Measurements from ENCODE around the gene CLASP1. TPM values are rescaled to one million over a fixed set of nuclear protein-coding genes. Genes with fewer than 3 reads are reported as not detected.

Gene CLASP1
- total RNA-seq, 2 experiments from 2014 or later: 122 to 126 TPM

DNA sequence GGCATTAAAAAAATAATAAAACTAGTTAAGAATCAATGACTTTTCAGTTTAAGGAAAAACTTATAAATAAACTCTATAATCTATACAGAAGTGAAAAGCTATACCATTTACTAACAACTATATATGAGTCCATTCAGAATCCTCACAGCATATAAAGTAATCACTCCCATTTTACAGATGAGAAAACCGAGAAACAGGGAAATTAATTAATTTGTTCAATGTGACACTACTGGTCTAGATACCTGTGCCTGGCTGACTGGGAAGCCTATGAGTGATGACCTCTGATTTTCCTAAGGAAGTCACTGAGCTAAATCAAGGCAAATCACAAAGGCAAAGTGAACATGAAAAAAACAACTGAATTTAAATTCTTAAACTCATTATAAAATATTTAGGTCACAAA lies 218.0 kb downstream of the CLASP1 start:
- CTCF ChIA-PET: interaction anchor here (0.6 to 1.0 kb wide), 3 partner anchors 11 to 75 kb away, joined by 3 to 5 read pairs (median 3); no protein-coding TSS in a partner anchor
- no peaks in the 10 kb centered on the region for H3K27me3 Mint-ChIP-seq

DNA sequence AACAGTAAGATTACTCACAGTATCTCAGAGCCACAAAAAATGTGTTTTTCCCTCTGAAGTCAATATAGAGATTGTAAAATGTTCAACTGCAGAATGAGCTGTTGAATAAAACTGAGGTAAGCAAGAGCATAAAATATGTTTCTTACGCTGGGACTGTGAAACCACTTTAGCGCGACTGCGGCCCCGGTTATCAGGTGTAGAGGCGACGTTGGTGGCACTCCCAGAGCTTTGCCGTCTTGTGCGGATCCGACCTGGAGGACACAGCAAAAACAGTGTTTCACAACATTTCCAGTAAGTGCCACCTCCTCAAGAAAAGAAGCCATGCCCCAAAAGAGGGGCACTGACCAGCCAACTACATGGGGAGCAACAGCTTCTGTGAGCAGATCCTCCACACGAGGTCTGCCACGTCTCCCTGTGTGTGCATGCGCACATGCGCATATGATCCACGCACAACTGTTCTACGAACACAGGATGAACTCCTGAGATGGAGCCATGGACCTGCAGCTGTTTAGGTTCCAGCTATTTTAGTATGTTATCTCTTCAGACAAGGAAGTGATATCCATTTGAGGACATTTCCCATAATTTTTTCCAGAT lies 219.2 kb downstream of the CLASP1 start:
- Mint-ChIP-seq H3K4me3 (no peak overlapping the region), H3K36me3 (peaks cover 34% of the 10 kb centered on the region), H3K27ac (no peak overlapping the region), H3K27me3 (no peaks in the 10 kb centered on the region), H3K9me3 (no peaks in the 10 kb centered on the region), H3K4me1 (ENCODE audit: low read depth) (peaks cover 2% of the 10 kb centered on the region)
- DNase-seq: no peak
- intact Hi-C loops (cut with micrococcal nuclease): no loop called here
- ChIA-PET CTCF (no interaction called here), POLR2A (no interaction called here)

More for the DNA sequence above, 218.0 kb downstream of the CLASP1 start:
- Mint-ChIP-seq H3K4me1 (ENCODE audit: low read depth) (peaks cover 2% of the 10 kb centered on the region), H3K4me3 (no peak overlapping the region), H3K27ac (no peak overlapping the region), H3K9me3 (no peaks in the 10 kb centered on the region), H3K36me3 (peaks cover 32% of the 10 kb centered on the region)
- intact Hi-C loops (cut with micrococcal nuclease): no loop called here
- POLR2A ChIA-PET: no interaction called here
- DNase-seq: no peak

DNA sequence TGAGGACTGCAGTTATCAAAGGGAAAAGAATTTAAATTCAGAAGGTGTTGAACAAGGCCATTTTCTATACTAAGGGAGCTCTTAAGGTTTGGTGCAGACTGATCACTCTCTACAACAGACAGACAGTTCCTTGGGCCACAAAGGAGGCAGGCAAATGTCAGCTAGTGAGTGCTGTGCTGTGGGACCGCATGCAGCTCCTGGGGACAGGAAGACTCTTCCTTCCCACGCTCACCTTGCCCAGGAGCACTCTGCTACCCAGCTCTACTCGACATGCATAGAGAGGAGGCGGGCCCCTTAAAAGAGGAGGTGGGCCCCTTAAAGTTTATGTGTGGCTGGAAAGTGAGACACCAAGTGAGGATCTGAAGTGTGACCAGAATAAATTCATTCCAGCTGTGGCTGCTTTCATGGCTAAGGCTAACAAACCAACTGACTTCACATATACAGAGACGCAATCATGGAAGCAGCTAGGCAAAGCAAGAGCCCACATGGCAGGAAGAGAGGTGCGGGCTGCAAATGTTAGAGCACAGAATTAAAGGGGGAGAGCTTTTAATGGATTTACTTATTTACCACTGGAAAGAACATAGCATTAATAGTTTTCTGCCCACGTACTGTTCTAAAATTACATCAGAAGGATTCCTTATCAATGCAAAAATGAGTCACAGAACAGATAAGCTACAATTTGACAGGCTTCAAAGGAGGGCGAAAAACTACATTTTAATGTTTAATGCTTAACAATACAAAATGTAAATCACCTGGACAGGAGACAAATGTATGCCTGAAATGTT lies 220.0 kb downstream of the CLASP1 start:
- ChIA-PET POLR2A (no interaction called here), CTCF (no interaction called here)
- Mint-ChIP-seq H3K27ac (no peak overlapping the region), H3K9me3 (no peaks in the 10 kb centered on the region), H3K4me3 (no peak overlapping the region), H3K36me3 (peaks cover 34% of the 10 kb centered on the region), H3K27me3 (no peaks in the 10 kb centered on the region), H3K4me1 (ENCODE audit: low read depth) (peaks cover 2% of the 10 kb centered on the region)
- no peak for DNase-seq
- intact Hi-C loops (cut with micrococcal nuclease): no loop called here

DNA sequence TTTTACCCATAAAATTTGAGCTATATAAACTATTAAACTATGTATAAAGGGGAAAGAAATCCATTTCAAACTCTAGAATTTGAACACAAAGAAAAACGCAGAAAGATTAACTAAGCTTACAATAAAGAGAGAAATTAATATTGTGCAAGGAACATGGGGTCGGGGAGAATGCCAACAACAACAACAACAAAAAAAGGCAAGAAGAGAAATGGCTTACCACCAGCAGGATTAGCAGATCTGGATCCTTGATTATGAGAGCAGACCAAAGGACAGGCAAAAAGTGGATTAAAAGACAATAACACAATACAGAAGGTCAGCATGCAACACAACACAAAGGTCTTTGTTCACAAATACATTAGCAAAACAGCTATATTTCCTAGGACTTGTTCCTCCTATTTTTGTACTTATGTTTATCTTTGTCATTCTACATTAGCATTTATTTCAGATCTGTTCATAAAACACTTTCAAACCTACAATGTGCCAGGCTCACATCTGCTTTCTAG lies 222.0 kb downstream of the CLASP1 start:
- DNase-seq: no peak
- no peaks in the 10 kb centered on the region for H3K27me3 Mint-ChIP-seq
- peaks cover 2% of the 10 kb centered on the region for H3K4me1 Mint-ChIP-seq (ENCODE audit: low read depth)
- no peak overlapping the region for H3K27ac Mint-ChIP-seq
- H3K9me3 Mint-ChIP-seq: no peaks in the 10 kb centered on the region
- H3K36me3 Mint-ChIP-seq: peaks cover 38% of the 10 kb centered on the region
- intact Hi-C loops (cut with micrococcal nuclease): no loop called here
- POLR2A ChIA-PET: no interaction called here
- CTCF ChIA-PET: no interaction called here
- H3K4me3 Mint-ChIP-seq: no peak overlapping the region

DNA sequence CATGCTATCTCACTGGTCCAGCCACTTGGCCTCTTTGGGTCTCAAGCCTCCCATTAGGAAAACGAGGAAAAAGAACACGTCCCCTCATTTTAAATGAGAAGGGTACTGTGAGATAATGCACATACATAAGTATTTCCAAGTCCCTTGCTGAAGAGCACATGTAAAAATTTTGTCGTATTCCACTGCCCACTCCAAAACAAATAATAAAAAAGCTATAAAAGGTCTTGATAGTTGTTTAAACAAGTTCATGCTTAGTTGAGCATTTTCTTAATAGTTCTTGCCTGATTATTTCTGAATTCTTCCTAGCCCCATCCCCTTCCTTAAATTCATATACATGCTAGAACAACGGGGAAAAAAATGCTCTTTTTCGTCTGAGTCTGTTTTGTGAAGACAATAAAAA lies 228.8 kb downstream of the CLASP1 start:
- H3K27ac Mint-ChIP-seq: no peak overlapping the region
- POLR2A ChIA-PET: no interaction called here
- peaks cover 32% of the 10 kb centered on the region for H3K36me3 Mint-ChIP-seq
- H3K4me1 Mint-ChIP-seq (ENCODE audit: low read depth): no peaks in the 10 kb centered on the region
- CTCF ChIA-PET: interaction anchor here (0.6 to 0.9 kb wide), 2 partner anchors 10 to 175 kb away, joined by 3 to 5 read pairs; no protein-coding TSS in a partner anchor
- no peak for DNase-seq
- H3K27me3 Mint-ChIP-seq: no peaks in the 10 kb centered on the region
- H3K9me3 Mint-ChIP-seq: no peaks in the 10 kb centered on the region
- H3K4me3 Mint-ChIP-seq: no peak overlapping the region
- intact Hi-C loops (cut with micrococcal nuclease): no loop called here

DNA sequence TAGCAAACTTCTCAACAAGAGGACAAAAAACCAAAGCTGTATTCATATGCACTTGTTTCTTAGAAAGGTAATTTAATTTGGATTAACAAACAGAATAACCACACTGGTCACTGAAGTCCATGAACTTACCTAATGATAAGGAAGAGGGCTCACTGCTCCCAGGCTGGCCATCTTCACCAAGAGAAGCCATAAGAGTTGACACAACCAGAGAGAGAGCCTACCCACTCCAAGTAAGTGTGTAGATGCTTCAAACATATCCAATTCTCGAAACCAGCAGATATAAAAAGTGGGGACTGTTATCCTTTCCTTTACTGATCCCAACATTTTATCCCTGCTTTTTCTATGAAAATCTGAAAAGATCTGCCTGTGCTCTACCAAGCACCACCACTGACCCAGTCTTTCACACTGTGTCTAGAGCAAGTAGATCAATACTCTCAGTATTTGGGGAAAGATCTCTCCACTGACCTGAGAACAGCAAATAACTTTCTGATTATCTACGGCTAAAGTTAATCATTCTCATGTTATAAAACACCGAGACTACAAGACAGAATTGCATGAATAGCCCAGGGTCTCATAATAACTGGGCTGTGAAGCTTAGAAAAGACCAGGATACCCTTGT lies 230.1 kb downstream of the CLASP1 start:
- POLR2A ChIA-PET: no interaction called here
- intact Hi-C loops (cut with micrococcal nuclease): no loop called here

DNA sequence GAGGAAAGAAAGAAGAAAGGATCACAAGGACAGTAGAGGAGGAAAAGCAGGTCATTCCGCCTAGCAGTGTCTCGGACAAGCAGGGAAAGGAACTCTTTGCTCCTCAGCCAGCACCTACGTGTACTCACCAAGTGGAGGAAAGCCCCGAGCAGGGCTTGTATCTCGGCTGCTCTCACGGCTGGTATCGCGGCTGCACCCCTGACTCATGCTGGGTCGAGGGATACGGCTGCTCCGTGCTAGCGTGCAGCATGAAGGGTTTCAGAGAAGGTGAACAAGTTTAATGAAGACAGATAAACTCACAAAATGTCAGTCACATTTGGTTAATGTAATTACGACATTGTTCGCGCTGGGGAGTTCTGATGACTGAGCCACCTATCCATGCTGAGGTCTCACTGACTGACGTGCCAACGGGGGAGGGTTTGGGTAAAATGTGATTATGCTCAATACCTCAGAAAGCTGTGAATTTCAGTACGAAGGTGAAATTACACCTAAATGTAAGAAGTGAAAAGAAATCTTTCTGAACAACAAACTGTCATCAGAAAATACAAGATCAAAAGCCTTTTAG lies 230.7 kb downstream of the CLASP1 start:
- DNase-seq: no peak
- peaks cover 29% of the 10 kb centered on the region for H3K36me3 Mint-ChIP-seq
- CTCF ChIA-PET: no interaction called here
- H3K27ac Mint-ChIP-seq: no peak overlapping the region
- H3K4me3 Mint-ChIP-seq: no peak overlapping the region
- POLR2A ChIA-PET: no interaction called here
- H3K9me3 Mint-ChIP-seq: no peaks in the 10 kb centered on the region
- H3K4me1 Mint-ChIP-seq (ENCODE audit: low read depth): no peaks in the 10 kb centered on the region
- intact Hi-C loops (cut with micrococcal nuclease): no loop called here
- H3K27me3 Mint-ChIP-seq: no peaks in the 10 kb centered on the region

More for the DNA sequence above, 230.1 kb downstream of the CLASP1 start:
- H3K9me3 Mint-ChIP-seq: no peaks in the 10 kb centered on the region
- CTCF ChIA-PET: no interaction called here
- peaks cover 33% of the 10 kb centered on the region for H3K36me3 Mint-ChIP-seq
- H3K27me3 Mint-ChIP-seq: no peaks in the 10 kb centered on the region
- H3K4me3 Mint-ChIP-seq: no peak overlapping the region
- no peak for DNase-seq
- H3K27ac Mint-ChIP-seq: no peak overlapping the region
- H3K4me1 Mint-ChIP-seq (ENCODE audit: low read depth): no peaks in the 10 kb centered on the region

DNA sequence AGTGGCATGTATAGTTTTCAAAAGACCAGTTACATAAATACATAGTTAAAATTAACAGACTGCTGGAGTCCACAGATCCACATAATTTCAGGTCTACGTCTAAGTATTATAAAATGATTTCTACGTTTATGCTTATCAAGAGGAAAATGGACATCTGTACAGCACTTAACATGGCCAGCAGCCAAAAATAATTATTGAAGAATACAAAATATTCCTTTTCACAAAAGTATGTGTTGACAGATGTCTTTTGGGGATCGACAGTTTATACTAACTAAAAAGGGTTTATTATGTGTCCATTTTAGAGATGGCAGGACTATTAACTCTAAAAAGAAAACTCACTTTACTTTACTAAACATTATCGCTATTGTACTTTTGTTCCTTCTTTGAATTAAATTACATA lies 231.4 kb downstream of the CLASP1 start:
- DNase-seq: no peak
- Mint-ChIP-seq H3K9me3 (no peaks in the 10 kb centered on the region), H3K4me3 (no peak overlapping the region), H3K27me3 (no peaks in the 10 kb centered on the region), H3K4me1 (ENCODE audit: low read depth) (no peaks in the 10 kb centered on the region), H3K27ac (no peak overlapping the region), H3K36me3 (peaks cover 29% of the 10 kb centered on the region)
- ChIA-PET POLR2A (no interaction called here), CTCF (no interaction called here)
- intact Hi-C loops (cut with micrococcal nuclease): no loop called here

DNA sequence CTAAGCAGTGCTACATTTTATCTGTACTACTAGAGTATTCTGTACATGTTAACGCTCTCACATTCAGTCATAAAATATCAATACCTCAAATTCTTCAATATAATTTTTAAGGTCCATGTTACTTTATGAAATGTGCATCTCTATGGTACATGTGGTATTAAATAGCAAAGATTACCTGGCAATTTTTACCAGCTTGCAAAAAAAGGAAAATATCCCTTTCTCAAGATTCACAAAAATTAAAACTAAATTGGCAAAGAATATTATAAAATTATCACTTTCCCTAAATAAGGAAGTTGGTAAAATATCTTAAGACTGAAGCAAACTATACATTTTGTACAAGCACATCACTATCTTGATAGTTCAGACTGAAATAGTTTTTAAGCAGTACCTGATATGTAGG lies 233.5 kb downstream of the CLASP1 start:
- ChIA-PET CTCF (interaction anchor here (1.0 kb wide), 1 partner anchor 13 kb away, joined by 3 read pairs; no protein-coding TSS in a partner anchor), POLR2A (interaction anchor here (0.6 kb wide), 1 partner anchor 319 kb away, joined by 3 read pairs; no protein-coding TSS in a partner anchor)
- no peak overlapping the region for H3K4me3 Mint-ChIP-seq

DNA sequence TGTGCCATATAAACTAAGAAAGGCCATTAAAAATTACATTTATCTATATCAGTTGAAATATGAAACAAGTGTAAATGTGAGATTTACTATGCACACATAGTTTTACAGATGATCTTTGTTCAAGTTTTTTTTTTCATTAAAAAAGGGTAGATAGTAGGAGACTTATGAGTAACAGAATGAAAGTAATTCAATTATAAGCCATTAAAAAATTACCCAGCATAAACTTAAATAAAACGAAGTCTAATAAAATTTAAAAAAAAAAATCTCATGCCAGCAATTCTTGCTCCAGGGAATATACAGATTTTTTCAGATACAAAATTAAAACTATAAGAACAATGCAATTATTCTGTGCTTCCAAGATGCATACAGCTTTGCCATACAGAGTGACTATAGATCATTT lies 236.9 kb downstream of the CLASP1 start:
- DNase-seq: no peak
- intact Hi-C loops (cut with micrococcal nuclease): no loop called here
- H3K27ac Mint-ChIP-seq: no peak overlapping the region
- no peaks in the 10 kb centered on the region for H3K27me3 Mint-ChIP-seq
- no peaks in the 10 kb centered on the region for H3K4me1 Mint-ChIP-seq (ENCODE audit: low read depth)
- H3K9me3 Mint-ChIP-seq: no peaks in the 10 kb centered on the region
- H3K4me3 Mint-ChIP-seq: no peak overlapping the region
- ChIA-PET POLR2A (no interaction called here), CTCF (interaction anchor here (0.6 to 1.1 kb wide), 2 partner anchors 10 to 308 kb away, joined by 3 to 7 read pairs; no protein-coding TSS in a partner anchor)
- peaks cover 33% of the 10 kb centered on the region for H3K36me3 Mint-ChIP-seq

More for the DNA sequence above, 233.5 kb downstream of the CLASP1 start:
- H3K27me3 Mint-ChIP-seq: no peaks in the 10 kb centered on the region
- H3K9me3 Mint-ChIP-seq: no peaks in the 10 kb centered on the region
- H3K36me3 Mint-ChIP-seq: peaks cover 29% of the 10 kb centered on the region
- no peak overlapping the region for H3K27ac Mint-ChIP-seq
- intact Hi-C loops (cut with micrococcal nuclease): no loop called here
- no peak for DNase-seq
- H3K4me1 Mint-ChIP-seq (ENCODE audit: low read depth): no peaks in the 10 kb centered on the region

DNA sequence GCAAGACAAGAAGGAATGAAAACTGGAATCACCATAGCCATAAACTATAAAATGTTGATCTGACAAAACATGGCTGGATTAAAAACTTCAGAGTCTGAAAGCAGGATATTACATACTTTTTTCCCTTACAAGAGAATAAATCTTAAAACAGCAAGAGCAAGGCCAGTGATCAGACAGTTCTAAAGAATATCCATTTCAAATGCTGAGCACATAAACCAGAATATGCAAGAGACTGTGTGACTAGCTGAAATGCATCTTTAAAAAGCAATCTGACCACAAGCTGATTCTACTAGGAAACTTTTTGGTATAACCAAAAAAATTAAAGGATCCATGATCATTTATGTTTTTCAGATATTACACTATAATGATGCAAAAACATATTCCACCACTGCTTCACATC lies 239.3 kb downstream of the CLASP1 start:
- H3K4me3 Mint-ChIP-seq: no peak overlapping the region
- intact Hi-C loops (cut with micrococcal nuclease): no loop called here
- DNase-seq: no peak
- ChIA-PET CTCF (interaction anchor here (0.5 kb wide), 1 partner anchor 26 kb away, joined by 3 read pairs; no protein-coding TSS in a partner anchor), POLR2A (no interaction called here)
- peaks cover 30% of the 10 kb centered on the region for H3K36me3 Mint-ChIP-seq
- H3K27me3 Mint-ChIP-seq: no peaks in the 10 kb centered on the region
- no peaks in the 10 kb centered on the region for H3K9me3 Mint-ChIP-seq
- H3K4me1 Mint-ChIP-seq (ENCODE audit: low read depth): no peaks in the 10 kb centered on the region
- no peak overlapping the region for H3K27ac Mint-ChIP-seq

DNA sequence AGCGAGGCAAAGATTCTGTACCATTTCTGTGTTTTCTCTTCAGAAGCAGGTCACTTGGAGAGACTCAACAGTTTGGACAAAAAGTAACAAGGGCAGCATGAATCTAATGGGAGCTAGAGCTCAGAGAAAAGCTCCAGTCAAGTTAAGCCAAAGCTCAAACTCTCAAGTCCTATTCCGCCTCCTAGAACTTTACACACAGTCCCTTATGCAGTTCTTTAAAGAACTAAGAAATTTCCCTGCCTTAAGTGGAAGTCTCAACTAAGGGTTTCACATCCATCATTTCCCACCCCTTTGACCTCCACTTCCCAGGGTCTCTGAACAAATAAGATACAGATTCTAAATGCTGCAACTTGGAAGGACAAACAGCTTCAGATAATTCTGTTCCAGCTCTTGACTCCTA lies 239.9 kb downstream of the CLASP1 start:
- ChIA-PET POLR2A (no interaction called here), CTCF (no interaction called here)
- intact Hi-C loops (cut with micrococcal nuclease): no loop called here

More for the DNA sequence above, 239.9 kb downstream of the CLASP1 start:
- Mint-ChIP-seq H3K27me3 (no peaks in the 10 kb centered on the region), H3K27ac (no peak overlapping the region), H3K4me1 (ENCODE audit: low read depth) (no peaks in the 10 kb centered on the region), H3K9me3 (no peaks in the 10 kb centered on the region), H3K36me3 (peaks cover 29% of the 10 kb centered on the region), H3K4me3 (no peak overlapping the region)
- no peak for DNase-seq

Measured in activated CD4-positive, alpha-beta memory T cell treated with anti-CD3 and anti-CD28 coated beads for 36 hours (primary cell).